CD14-positive monocyte (primary cell): Measurements from ENCODE around the gene CCDC97. TPM values are rescaled to one million over a fixed set of nuclear protein-coding genes. Genes with fewer than 3 reads are reported as not detected.

ENCODE experiments used
- DNase-seq, 3 donors: peaks; one replicate each; pipeline ENCODE4 v3.0.0-alpha.2; 2011 to 2022
- H2AFZ ChIP-seq: 2 replicates; pipeline ENCODE4 v1.6.0; 2012; ENCODE audit warnings: mild to moderate bottlenecking, low read depth, low read length, inconsistent platforms; ENCODE audit not compliant: insufficient read depth, poor library complexity, severe bottlenecking
- H3K27ac ChIP-seq, 2 donors: 1 replicate in 1 of 2; 2 replicates in 1 of 2; pipeline ENCODE4 v1.5.1; 2012 to 2013; ENCODE audit warnings: low read length in 2 of 2, control low read depth in 1 of 2, inconsistent platforms in 1 of 2, low read depth in 1 of 2, mild to moderate bottlenecking in 1 of 2
- H3K27me3 ChIP-seq, 2 donors: one replicate each; pipeline versions ENCODE4 v1.6.0 to v1.6.1; 2011 to 2013; ENCODE audit warnings: low read length in 2 of 2; ENCODE audit not compliant: control insufficient read depth in 2 of 2, insufficient read depth in 2 of 2
- H3K36me3 ChIP-seq, 2 donors: replicated peaks in 1 of 2; 1 replicate in 1 of 2; 2 replicates in 1 of 2; pipeline versions ENCODE4 v1.5.1 to v1.6.1; 2012 to 2013; ENCODE audit warnings: low read length in 2 of 2, control low read depth in 1 of 2, inconsistent platforms in 1 of 2, mild to moderate bottlenecking in 1 of 2; ENCODE audit not compliant: insufficient read depth in 2 of 2, control insufficient read depth in 1 of 2
- H3K4me1 ChIP-seq, 2 donors: 1 replicate in 1 of 2; 2 replicates in 1 of 2; pipeline versions ENCODE4 v1.5.1 to v1.6.1; 2012 to 2013; ENCODE audit warnings: low read length in 2 of 2, control low read depth in 1 of 2, inconsistent platforms in 1 of 2, mild to moderate bottlenecking in 1 of 2, moderate library complexity in 1 of 2; ENCODE audit not compliant: insufficient read depth in 2 of 2, control insufficient read depth in 1 of 2
- H3K4me2 ChIP-seq: replicated peaks from 2 replicates; pipeline ENCODE3; 2012; ENCODE audit warnings: low read length, moderate library complexity, mild to moderate bottlenecking; ENCODE audit not compliant: poor library complexity, severe bottlenecking; ENCODE audit errors: extremely low read depth
- H3K4me3 ChIP-seq, 3 experiments: fragments of 200-600 bp in 1 of 3; sonication (generic) in 1 of 3; replicated peaks in 1 of 3; 1 replicate in 2 of 3; 2 replicates in 1 of 3; pipeline ENCODE4 v1.5.1; 2011 to 2013; ENCODE audit warnings: low read length in 3 of 3, mild to moderate bottlenecking in 3 of 3, control low read depth in 2 of 3, low read depth in 2 of 3, inconsistent platforms in 1 of 3, moderate library complexity in 1 of 3
- H3K79me2 ChIP-seq: 2 replicates; pipeline ENCODE4 v1.6.0; 2012; ENCODE audit warnings: mild to moderate bottlenecking, control low read depth, inconsistent platforms, low read length, moderate library complexity; ENCODE audit not compliant: insufficient read depth
- H3K9ac ChIP-seq: 2 replicates; pipeline ENCODE4 v1.6.0; 2017; ENCODE audit warnings: low read length, mild to moderate bottlenecking; ENCODE audit not compliant: insufficient read depth, poor library complexity, severe bottlenecking
- H3K9me3 ChIP-seq, 2 donors: replicated peaks in 1 of 2; 1 replicate in 1 of 2; 2 replicates in 1 of 2; pipeline versions ENCODE4 v1.5.1 to v1.6.1; 2012 to 2013; ENCODE audit warnings: low read length in 2 of 2, control low read depth in 1 of 2; ENCODE audit not compliant: control insufficient read depth in 1 of 2, insufficient read depth in 1 of 2
- H4K20me1 ChIP-seq: 2 replicates; pipeline ENCODE4 v1.6.0; 2012; ENCODE audit warnings: mild to moderate bottlenecking, low read length, control low read depth, moderate library complexity; ENCODE audit not compliant: insufficient read depth
- H3K27ac Mint-ChIP-seq, 7 donors: one replicate each; pipeline ENCODE4 v1.8.0; 2020; ENCODE audit warnings: mild to moderate bottlenecking in 7 of 7, mixed read lengths in 7 of 7, moderate library complexity in 6 of 7, inconsistent platforms in 2 of 7
- H3K27me3 Mint-ChIP-seq, 3 donors: one replicate each; pipeline ENCODE4 v1.8.0; 2021 to 2022; ENCODE audit warnings: low read depth in 3 of 3, mild to moderate bottlenecking in 3 of 3, mixed read lengths in 3 of 3, moderate library complexity in 3 of 3, inconsistent platforms in 1 of 3
- H3K36me3 Mint-ChIP-seq, 2 donors: one replicate each; pipeline ENCODE4 v1.8.0; 2020; ENCODE audit warnings: mixed read lengths in 2 of 2, inconsistent platforms in 1 of 2, mild to moderate bottlenecking in 1 of 2
- H3K4me1 Mint-ChIP-seq: one replicate; pipeline ENCODE4 v1.8.0; 2020; ENCODE audit warnings: mild to moderate bottlenecking, mixed read lengths
- H3K4me3 Mint-ChIP-seq, 2 donors: one replicate each; pipeline ENCODE4 v1.8.0; 2020; ENCODE audit warnings: mild to moderate bottlenecking in 2 of 2, mixed read lengths in 2 of 2, moderate library complexity in 1 of 2
- H3K9me3 Mint-ChIP-seq, 7 donors: one replicate each; pipeline ENCODE4 v1.8.0; 2020 to 2022; ENCODE audit warnings: mixed read lengths in 7 of 7, mild to moderate bottlenecking in 6 of 7, moderate library complexity in 6 of 7, inconsistent platforms in 2 of 7
- CTCF ChIP-seq: fragments of 200-600 bp; IDR thresholded peaks from one replicate; pipeline ENCODE4 v1.8.0; 2022; ENCODE audit warnings: antibody characterized with exemption, mild to moderate bottlenecking
- WGBS: methylation state at CpG from one replicate; pipeline ENCODE4 v1.1.5; 2013; ENCODE audit warnings: missing lambda C conversion rate; ENCODE audit not compliant: insufficient coverage; 5-methylcytosine and 5-hydroxymethylcytosine counted together
- intact Hi-C, 2 donors: fragments of 100-400 bp; cut with micrococcal nuclease; formaldehyde crosslinking; loops; one replicate each; pipeline versions ENCODE4 v1.15.0 to v1.15.1; 2023
- polyA plus RNA-seq, 3 donors: library from polyadenylated mRNA; depleted of rRNA in 1 of 3; unstranded in 2 of 3; stranded (reverse) in 1 of 3; fragments of 300-500 nt in 2 of 3; fragments of >200 nt in 1 of 3; fragmentation: Illumina TruSeq in 2 of 3; gene quantifications; 1 replicate in 2 of 3; 2 replicates in 1 of 3; pipeline ENCODE4 v1.2.3, GENCODE V29; 2012 to 2021

CCDC97 gene
- polyA plus RNA-seq, 3 donors = 6.1 to 13.0 (median 8.8) TPM

GRCh38 chr19:41364524-41365391, 54.8 kb downstream of the CCDC97 start:
- peaks cover 62 to 71% of the 10 kb centered on the region in 2 donors for H3K4me1 ChIP-seq
- Mint-ChIP-seq H3K27me3 (peaks cover 0 to 2% (median 0%) of the 10 kb centered on the region in 3 donors), H3K9me3 (peaks cover 0 to 2% (median 0%) of the 10 kb centered on the region in 7 donors), H3K4me3 (peak overlapping the region; percentile 88 to 95), H3K36me3 (peaks cover 4 to 13% of the 10 kb centered on the region in 2 donors), H3K4me1 (peaks cover 52% of the 10 kb centered on the region), H3K27ac (peak overlapping the region; percentile 96 to 100 (median 99))
- peak overlapping the region; percentile 80 for H3K4me2 ChIP-seq
- peaks cover 55% of the 10 kb centered on the region for H3K79me2 ChIP-seq
- no peaks in the 10 kb centered on the region for H4K20me1 ChIP-seq
- peaks cover 0 to 6% of the 10 kb centered on the region in 2 donors for H3K36me3 ChIP-seq
- intact Hi-C loops = loop anchor here (1.0 to 5.0 kb wide), 3 partner anchors 33 to 37 kb away; partner anchors contain the start of genes BCKDHA (in 2 of the 2) and EXOSC5 (in 2 of the 2)
- 100% methylated on average over 1 of the region's 14 CpGs for WGBS
- H3K27me3 ChIP-seq = no peaks in the 10 kb centered on the region
- peak overlapping the region; percentile 52 for H2AFZ ChIP-seq
- H3K27ac ChIP-seq = peak overlapping the region; percentile 97 to 99
- H3K4me3 ChIP-seq = peak overlapping the region; percentile 67 to 91 (median 91)
- H3K9ac ChIP-seq = peak overlapping the region; percentile 88
- H3K9me3 ChIP-seq = no peaks in the 10 kb centered on the region
- no peak for TF ChIP-seq CTCF
- peak; percentile 71 to 92 (median 85) for DNase-seq

DNA sequence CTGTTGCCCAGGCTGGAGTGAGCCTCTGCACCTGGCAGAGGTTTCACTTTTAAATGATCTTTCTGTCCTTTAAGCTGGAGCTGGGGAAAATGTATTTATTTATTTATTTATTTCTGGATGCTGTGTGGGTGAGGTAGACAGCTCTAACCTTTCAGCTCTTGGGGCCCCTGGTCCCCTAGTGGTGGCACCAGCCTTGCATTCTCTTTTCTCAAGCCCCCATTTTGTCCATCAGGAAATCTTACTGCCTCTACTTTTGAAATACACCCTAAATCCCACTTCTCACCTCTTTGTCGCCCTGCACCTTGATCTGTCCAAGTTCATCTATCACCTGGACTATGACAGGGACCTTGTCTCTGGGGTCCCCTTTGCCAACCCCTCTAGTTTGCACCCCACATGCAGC, 56.1 kb downstream of the CCDC97 start:
- H2AFZ ChIP-seq = no peak overlapping the region
- Mint-ChIP-seq H3K27ac (peak overlapping the region in 6 of 7 donors; percentile 33 to 83 (median 51)), H3K36me3 (peaks cover 0 to 5% of the 10 kb centered on the region in 2 donors), H3K9me3 (peaks cover 0 to 2% (median 0%) of the 10 kb centered on the region in 7 donors), H3K4me3 (peak overlapping the region in 1 of 2 donors; percentile 48), H3K27me3 (peaks cover 0 to 2% (median 0%) of the 10 kb centered on the region in 3 donors), H3K4me1 (peaks cover 52% of the 10 kb centered on the region)
- no peaks in the 10 kb centered on the region for H4K20me1 ChIP-seq
- no peaks in the 10 kb centered on the region for H3K9me3 ChIP-seq
- H3K4me2 ChIP-seq = no peak overlapping the region
- H3K36me3 ChIP-seq = peaks cover 0 to 2% of the 10 kb centered on the region in 2 donors
- no peak overlapping the region for H3K4me3 ChIP-seq
- H3K9ac ChIP-seq = no peak overlapping the region
- no peak for TF ChIP-seq CTCF
- peak overlapping the region; percentile 83 to 99 for H3K27ac ChIP-seq
- peaks cover 64 to 71% of the 10 kb centered on the region in 2 donors for H3K4me1 ChIP-seq
- 92% methylated on average over 1 of the region's 1 CpG for WGBS
- intact Hi-C loops = no loop called here
- H3K79me2 ChIP-seq = peaks cover 53% of the 10 kb centered on the region
- peak in 1 of 3 donors; percentile 27 for DNase-seq
- no peaks in the 10 kb centered on the region for H3K27me3 ChIP-seq
